HG03039 (cell line): ENCODE measurements around the gene SELPLG.
"Not testable (repeated sequence)": the region's sequence is repeated elsewhere in the genome, so short reads cannot be mapped to it uniquely, and the experiment has no call there.

Source experiments
- ATAC-seq: cut with Tn5 transposase; IDR thresholded peaks from one replicate; pipeline ENCODE4 v1.9.1; 2021; ENCODE audit warnings: mild to moderate bottlenecking, moderate library complexity; ENCODE audit not compliant: unreplicated experiment

The SELPLG gene

DNA sequence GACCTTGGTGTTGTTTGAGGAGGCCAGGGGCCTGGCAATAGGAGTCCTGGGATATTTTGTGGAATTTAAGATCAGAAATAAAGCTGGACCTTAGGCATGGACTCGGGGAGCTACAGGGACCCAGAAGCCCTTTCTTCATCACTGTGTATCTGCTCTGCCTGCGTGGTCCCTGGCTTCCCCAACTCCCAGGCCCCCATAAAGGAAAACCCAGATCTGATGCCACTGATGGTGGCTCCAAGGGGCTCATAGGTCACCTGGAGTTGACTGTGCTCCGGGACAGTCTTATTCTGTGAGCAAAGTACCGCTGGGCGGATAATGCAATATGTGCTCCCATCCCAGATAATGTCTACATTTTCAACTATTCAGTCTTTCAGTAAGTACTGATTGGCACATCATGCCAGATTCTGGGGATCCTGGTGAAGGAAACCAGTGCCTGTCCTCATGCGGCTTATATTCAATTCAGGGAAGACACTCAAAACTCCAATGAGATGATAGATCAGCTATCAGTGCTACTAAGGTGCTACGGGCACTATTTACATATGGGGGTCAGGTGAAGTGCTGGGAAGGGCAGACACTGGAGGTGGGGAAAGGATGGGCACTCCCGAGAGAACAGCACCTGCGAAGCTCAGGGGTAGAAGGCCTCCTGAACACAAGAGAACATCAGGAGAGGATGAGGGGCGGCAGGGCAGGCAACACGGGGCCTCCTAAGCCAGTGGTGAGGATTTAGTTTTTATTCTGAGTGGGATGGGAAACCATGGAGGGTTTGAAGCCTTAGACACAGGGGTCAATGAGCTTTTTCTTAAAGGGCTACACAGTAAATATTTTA is 5.5 kb upstream of the SELPLG start:
- ATAC-seq = no peak

DNA sequence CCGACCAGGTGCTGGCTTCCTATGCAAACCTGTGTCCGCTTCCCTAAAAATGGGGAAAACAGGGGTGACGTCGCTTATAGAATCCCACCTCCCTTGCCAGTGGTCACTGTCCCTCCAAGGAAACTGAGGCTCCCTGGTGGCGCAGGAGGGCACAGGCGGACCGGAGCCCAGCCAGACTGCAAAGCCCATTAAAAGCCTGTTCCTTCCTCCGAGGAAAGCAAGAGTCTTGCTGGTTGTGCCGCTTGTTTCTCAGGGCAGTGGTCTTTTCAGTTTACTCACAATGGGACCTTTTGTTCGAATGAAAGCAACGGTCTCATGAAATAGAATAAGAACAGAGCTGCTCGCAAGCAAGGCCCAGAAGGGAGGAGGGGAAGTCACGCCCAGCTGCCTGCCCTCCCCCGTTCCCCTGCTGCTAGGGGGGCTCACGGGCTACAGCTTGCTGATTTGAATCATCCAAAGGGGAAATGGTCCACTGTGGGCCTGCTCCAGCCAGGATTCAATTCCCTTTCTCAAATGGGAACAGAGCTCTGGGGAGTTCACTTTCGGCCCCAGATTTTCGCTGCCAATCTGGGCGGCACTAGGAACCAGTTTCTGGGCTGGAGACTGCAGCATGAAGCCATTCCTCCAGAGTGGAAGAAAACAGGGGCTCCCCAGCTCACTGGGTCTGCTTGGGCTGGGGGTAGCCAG is 4.6 kb upstream of the SELPLG start:
- no peak for ATAC-seq

DNA sequence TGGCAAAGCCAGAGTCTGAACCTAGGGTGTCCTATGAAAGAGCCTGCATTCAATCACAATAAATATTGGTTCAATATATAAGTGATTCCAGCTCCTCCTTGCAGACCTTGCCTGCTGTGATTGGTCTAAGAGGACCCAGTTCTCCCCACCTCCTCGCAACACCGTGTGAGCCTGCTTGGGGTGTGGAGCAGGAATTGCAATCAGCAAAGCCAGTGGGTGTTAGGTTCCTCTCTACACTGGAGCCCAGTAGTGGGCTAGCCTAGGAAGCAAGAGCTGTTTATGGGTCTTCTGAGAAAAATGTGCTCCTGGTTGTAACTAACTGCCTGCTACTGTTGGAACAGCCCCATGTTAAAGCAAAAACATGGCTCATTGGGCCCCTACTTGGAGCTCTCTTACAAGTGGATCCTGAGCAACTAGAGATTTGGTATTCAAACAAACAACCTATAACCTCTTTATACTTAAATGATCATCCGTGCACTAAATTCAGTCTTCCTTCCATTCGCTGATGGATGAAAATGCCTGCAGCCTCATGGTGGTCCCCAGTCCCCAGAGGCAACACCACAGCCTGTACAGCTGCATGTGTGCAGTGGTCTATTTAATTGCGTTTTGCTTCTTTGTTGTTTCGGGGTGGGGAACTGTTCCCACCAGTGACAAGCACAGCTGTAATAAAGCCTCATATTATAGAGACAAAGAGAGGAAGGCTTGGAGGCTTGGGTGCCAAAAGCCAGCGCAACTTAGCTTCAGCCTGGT is 3.7 kb upstream of the SELPLG start:
- ATAC-seq = no peak

DNA sequence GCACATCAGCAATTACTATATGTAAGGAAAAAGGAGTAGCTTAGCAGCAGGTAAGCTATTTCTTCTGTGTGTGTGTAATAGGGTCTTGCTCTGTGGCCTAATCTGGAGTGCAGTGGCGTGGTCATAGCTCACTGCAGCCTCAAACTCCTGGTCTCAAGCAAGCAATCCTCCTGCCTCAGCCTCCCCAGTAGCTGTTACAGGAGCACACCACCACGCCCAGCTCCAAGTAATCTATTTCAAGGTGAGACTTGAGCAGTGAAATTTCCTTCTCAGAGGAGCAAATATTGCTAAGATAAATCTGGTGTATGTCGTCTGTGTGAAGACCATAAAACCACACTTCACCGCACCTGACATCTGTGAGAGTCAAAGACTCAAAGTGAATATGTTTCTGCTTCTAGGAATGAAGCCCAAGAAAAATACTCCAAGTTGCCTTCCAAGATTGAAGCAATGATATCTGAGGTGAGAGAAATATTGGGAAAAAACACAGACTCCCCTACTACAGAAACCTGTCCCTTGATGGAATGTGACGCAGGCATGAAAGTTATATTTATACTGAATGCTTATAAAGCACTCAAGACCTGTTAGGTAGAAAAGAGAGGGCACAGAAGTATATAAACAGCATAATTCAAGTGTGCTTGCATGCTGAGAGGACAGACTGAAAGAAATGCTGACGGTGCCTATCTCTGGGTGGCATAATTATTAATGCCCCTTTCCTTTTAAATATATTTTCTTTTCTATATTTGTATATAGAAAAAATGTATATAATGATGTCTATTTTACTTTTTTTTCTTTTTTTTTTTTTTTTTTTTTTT is 2.5 kb upstream of the SELPLG start:
- ATAC-seq = peak; percentile 4

DNA sequence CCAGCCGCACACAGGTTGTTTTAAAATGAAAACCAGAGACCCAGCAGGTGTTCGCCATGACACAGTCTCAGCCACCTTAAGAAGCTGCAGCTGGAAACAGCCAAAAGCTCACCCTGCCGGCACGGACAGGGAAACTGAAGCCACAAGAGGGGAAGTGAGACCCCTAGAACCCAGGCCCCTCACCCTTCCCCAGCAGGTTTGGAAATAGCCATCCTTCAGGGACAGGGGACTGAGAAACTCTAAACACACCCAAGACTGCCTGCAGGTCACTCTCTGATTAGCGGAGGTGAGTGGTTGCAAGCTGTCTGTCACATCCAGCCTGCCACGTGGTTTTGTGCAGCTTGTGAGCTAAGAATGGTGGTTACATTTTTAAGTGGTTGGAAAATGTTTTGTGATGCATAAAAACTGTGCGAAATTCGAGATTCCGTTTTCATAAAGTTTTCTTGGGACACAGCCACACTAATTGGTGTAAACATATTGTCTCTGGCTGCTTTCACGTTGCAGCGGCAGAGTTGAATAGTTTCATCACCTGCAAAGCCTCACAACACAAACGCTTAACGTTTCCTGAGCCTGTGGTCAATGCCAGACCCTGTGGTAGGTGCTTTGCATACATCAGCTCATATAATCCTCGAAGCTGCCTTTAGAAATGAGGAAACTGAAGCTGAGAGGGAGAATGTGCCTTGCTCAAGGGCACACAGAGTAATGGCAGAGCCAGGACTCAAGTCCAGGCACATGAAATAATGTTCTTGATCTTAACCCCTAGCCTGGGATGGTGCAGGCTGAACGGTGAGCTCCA is 1.7 kb upstream of the SELPLG start:
- peak; percentile 40 for ATAC-seq

DNA sequence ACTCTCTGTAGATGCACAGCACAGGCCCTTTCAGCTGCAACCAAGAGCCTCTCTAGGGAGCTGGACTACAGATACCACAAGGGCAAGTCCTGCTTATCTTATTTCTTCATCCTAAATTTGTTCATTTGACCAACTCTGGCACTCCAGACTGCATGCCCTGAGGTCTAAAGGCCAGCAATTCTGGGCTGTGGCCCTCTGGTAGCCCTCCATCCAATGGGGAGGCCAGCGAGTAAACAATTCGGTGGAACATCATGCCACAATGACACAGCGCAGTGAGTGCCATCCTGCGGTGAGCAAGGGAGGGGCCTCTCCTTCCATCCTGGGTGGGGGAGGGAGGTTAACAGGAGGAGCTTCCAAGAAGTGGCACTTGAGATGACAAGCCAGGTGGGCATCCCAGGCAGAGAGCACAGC is 652 bp upstream of the SELPLG start:
- no peak for ATAC-seq

DNA sequence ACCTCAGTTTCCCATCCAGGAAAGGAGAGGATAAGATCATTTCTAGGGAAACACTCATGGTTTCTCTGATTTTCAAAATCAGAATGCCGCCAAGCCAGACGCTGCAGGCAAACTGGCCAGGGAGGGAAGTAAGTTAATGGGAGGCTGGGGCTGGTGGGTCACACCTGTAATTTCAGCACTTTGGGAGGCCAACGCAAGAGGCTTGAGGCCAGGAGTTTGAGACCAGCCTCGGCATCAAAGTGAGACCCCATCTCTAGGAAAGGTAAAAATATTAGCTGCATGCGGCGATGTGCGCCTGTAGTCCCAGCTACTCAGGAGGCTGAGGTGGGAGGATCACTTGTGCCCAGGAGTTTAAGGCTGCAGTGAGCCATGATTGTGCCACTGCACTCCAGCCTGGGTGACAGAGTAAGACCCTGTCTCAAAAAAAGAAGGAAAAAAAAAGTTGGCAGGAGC is 587 bp downstream of the SELPLG start:
- ATAC-seq = no peak

DNA sequence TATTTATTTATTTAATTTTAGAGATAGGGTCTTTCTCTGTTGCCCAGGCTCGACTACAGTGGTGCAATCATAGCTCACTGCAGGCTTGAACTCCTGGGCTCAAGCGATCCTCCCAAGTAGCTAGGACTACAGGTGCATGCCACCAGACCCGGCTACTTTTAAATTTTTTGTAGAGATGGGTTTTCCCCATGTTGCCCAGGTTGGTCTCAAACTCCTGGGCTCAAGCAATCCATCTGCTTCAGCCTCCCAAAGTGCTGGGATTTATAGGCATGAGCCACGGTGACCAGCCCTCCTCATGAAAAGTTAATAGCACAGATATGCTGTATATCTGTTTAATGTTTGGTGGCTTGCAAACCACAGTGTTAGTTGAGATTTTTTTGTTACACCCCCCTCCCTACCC is 2.4 kb downstream of the SELPLG start:
- ATAC-seq = not testable (repeated sequence)

DNA sequence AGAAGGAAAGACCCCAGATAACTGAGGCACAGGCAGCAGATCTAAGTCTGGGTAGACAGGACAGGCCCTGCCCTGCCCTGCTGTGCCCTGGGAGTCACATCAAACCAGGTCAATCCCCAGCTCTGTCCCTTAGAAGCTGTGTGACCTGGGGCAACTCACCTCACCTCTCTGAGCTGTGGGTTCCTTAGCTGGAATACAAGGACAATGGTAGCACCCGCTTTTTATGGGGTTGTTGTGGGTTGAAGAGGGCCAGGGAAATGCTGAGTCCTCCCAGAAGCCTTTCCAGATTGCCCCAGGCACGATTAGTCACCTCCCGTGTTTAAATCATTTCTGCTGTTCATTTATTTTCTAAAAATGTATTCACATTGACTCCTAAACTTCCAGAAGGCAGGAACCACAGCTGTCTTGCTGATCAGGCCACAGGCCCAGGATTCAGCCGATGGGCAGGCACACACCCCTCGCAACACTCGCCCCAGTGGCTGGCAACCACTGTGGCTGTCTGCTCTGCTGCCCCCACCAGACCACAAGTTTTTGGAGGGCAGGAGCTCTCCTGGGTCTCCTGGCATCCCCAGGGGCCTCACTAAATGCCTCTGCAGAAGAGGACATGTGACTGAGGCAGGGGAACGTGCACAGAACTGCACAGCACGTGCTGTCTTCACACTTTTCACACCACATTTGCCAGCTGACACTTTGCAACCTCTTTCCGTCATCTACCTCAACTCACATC is 3.0 kb downstream of the SELPLG start:
- ATAC-seq = no peak

DNA sequence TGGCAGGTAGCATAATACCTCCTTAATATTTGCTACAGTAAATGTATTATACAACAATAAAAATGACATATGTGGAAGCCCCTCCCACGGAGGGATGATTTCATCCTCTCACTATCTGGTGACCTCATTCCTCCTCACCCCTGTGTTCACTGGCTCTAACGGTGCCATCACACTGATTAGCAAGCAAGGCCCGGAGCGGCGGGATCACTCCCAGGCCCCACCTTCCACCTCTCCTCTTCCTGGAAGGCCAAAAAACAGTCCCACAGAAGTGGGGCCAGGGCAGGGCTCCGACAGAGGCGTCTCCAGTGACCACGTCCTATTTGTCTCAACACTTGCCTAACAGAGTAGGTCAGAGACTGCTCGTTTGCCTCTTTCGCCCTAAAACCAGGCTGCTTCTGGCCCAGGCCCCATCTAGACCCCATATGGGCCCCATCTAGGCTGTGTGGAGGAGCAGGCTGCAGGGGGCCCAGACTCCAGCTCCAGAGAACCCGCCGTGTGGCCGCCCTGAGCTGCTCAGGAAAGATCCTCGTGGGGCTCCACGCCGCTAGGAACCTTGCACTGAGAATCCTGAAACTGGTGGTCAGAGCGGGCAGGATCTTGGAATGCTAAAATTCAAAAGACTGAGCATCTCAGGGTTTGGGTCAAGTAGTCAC is 3.7 kb downstream of the SELPLG start:
- ATAC-seq = no peak

DNA sequence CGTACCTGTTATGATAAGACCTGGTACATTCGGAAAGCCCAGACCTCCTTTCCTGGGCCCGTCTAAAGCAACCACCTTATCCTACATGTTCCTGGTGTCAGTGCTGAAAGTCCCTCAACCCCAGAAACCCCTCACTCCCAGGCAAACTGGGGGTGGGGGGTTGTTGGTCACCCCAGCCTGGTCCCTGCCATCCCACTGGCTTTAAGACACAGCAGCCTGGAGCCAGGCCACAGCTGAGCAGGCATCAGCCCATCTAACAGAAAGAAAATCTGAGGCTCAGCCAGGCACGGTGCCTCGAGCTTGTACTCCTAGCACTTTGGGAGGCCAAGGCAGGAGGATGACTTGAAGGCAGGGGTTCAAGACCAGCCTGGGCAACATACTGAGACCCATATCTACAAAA is 4.5 kb downstream of the SELPLG start:
- no peak for ATAC-seq

DNA sequence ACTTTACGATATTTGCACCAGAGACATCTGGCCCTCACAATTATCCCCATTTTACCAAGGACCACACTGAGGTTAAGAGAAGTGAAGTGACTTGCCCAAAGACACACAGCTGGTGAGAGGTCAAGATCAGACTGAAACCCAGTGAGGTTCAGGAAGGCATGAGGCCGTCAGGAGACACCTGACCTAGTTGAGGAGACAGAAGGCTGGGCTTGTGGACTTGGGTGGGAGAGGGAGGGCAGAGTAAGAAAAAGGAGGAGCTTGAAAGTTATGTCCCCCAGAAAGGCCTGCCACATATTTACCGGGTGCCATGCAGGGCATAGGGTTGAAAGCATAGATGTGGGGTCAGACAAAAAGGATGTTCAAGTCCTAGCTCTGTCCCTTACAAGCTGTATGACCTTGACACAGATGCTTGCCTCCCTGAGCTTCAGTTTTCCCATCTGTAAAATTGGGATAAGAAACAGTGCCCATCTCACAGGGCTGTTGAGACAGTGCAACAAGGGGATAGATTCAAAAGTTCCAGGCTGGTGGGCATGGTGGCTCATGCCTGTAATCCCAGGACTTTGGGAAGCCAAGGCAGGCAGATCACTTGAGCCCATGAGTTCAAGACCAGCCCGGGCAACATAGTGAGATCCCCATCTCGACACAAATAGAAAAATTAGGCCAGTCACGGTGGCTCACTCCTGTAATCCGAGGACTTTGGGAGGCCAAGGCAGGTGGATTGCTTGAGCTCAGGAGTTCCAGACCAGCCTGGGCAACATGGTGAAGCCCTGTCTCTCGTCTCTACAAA is 6.4 kb downstream of the SELPLG start:
- no peak for ATAC-seq

DNA sequence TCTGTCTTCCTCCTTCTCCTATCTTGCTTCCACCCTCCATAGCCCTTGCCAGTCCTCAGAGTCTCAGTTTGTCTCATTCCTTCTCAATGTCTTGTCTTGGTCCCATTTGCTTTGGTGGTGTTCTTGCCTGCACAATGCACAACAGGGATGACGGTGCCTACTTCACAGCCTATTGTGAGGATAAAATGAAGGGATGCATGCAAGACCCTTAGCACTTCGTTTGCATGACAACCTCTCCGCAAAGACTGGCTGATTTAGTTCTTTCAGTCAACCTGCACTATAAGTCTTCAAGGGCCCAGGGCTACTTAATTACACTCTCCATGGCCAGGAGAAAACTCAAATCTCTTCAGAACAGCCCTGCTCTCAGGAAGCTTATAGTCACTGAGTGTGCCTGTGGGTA is 8.5 kb downstream of the SELPLG start:
- ATAC-seq = no peak

DNA sequence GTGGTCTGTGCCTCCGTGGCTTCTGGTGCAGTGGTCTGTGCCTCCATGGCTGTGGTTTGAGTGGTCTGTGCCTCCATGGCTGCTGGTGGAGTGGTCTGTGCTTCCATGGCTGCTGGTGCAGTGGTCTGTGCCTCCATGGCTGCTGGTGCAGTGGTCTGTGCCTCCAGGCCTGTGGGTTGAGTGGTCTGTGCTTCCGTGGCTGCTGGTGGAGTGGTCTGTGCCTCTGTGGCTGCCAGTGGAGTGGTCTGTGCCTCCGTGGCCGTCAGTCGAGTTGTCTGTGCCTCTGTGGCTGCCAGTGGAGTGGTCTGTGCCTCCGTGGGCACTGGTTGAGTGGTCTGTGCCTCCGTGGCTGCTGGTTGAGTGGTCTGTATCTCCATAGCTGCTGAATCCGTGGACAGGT is 10.1 kb downstream of the SELPLG start:
- no peak for ATAC-seq

DNA sequence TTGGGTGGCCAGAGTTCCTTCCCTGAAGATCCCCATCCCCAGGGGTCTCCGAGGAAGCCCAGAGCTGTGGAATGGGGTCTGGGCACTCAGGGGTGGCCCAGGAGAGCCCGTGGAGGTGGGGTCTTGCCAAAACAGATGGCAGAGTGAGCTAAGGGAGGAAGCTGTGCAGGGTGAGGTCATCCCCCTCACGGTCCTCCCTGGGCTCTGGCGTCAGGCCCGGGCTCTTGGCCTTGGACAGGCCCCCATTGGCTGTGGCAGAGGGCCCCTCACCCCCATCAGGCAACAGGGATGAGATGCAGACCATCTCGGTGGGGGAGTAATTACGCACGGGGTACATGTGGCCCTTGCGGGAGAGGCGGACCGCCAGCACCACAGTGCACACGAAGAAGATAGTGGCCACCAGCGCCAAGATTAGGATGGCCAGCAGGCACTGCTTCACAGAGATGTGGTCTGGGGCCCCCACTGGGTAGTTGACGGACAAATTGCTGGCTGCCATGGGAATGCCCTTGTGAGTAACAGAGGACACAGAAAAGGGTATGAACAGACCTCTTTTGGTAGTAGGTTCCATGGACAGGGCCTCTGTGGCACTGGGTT is 10.7 kb downstream of the SELPLG start:
- ATAC-seq = no peak

DNA sequence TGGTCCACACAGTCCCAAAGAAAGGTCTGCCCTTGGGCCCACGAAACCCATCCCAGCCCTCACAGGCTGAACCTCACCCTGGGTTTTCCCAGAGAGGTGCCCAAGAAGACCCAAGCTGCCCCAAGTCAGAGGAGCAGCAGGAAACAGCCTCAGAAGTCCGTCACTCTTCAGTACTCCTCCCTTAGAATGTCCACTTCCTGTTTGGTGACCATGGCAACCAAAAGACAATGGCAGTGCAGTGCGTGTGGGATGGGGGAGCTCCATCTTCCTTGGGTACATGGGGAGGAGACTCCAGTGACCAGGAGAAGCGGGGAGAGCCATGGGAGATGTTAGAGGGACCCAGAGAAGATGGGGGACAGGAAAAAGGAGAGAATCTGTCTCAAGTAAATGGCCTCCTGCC is 11.3 kb downstream of the SELPLG start:
- no peak for ATAC-seq

DNA sequence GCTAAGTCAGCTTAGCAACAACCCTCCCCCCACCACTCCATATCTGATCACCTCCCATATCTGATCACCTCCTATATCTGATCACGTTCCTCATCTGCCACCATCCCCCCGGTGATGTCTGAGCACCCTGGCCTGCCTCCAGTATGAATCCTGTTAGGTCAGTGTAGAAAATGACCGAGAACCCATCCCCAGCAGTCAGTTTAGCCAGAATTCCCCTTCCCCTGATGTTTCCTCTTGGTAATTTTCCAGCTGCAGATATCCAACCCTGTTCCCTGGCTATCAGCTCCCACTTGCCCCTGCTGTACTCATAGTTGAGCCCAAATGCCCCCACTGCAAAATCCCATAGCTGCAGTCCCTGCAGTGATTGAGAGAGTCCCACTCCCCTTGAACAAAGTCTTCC is 12.5 kb downstream of the SELPLG start:
- ATAC-seq = no peak
